HG03060 (cell line): ENCODE data around the gene MAP3K6.

Source experiments
- ATAC-seq: cut with Tn5 transposase; IDR thresholded peaks from one replicate; pipeline ENCODE4 v1.9.1; 2021; ENCODE audit warnings: low read depth, moderate number of reproducible peaks; ENCODE audit not compliant: unreplicated experiment

Gene MAP3K6

DNA sequence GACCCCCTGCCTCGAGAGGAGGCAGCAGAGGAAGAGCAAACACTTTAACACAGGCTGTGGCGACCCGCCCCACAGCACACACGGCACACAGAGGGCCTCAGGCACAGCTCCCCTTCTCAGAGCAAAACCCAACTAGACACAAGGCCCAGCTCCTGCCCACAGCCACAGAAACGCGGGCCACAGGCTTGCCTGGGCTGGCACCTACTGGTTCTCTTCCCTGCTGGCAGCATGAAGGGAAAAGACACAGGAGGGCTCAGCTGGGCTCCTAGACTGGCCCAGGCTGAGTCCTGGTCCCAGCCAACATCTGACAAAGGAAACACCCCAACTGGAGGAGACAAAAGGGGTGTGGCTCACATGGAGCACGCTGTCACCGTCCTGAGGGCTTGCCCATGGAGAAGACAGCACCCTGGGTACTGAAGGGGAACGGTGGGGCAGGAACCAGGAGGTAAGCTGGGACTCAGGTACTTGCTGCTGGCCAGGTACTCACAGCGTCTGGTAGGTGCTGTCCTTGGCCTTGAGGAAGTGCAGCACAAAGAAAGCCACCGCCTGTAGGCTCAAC, 12.9 kb upstream of the MAP3K6 start:
- no peak for ATAC-seq

DNA sequence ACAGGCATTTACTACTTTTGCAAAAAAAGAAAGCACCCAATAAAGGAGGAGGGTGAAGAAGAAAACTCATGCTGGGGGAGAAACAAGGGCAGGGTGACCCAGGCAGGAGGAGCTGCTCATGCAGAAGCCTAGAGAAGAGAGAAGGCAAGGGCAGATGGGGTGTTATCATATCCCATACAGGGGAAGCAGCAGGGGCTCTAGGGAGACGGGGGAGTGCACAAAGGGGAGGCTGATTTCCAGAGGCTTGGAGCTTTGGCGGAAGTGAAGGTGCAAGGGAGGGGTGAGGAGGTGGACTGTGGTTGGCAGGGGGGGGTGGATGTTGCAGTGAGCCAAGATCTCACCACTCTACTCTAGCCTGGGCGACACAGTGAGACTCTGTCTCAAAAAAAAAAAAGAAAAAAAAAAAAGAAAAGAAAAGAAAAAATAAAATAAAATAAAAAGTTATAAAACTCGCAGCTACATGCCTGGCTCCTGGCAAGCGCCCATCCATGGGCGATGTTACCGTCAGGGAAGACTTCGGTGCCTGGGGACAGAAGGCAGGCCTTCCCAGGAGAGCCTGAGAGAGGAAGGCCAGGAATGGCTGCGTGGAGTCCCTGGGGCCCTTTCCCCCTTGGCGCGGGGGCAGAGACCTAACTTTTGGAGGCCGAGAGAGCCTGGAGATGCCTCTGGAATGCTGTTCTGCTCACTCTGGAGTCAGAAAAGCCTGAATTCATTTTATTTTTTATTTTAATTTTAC, 11.2 kb upstream of the MAP3K6 start:
- ATAC-seq, result no peak

DNA sequence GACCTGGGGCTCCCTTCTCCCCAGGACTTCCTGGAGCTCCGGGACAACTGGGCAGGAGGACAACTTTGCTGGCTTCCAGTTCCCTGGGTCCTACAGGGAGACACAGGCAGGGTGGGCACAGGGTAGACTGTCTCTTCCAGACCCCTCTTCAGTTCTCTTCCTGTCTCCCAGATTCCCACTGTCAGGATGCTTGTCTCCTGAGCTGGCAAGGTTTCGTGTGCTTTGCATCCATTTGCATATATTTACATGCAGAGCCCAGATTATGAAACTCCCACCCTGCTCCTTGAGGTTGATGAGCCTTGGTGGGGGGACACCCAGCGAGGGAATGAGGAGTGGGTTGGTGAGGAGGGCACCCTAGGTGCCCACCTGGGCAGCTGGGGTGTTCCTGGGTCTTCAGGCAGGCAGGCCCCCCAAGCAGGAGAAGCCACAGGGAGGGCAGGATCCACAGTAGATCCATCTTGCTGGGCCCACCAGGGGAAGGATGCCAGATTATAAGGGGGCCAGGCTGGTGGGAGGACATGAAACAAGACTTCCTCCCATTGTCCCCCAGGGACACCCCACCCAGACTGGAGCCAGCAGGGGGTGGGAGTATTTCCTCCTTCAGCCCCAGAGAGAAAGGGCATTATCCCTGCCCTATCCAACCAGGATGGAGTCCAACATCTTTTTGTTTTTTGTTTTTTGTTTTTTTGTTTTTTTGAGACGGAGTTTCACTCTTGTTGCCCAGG, 7.8 kb upstream of the MAP3K6 start, which contains the start of gene FCN3:
Gene FCN3, minus strand, starts transcription at position 463 of the 725 bp plus-strand sequence. Its CDS starts 6 bp downstream, at position 457.
- ATAC-seq, result no peak

DNA sequence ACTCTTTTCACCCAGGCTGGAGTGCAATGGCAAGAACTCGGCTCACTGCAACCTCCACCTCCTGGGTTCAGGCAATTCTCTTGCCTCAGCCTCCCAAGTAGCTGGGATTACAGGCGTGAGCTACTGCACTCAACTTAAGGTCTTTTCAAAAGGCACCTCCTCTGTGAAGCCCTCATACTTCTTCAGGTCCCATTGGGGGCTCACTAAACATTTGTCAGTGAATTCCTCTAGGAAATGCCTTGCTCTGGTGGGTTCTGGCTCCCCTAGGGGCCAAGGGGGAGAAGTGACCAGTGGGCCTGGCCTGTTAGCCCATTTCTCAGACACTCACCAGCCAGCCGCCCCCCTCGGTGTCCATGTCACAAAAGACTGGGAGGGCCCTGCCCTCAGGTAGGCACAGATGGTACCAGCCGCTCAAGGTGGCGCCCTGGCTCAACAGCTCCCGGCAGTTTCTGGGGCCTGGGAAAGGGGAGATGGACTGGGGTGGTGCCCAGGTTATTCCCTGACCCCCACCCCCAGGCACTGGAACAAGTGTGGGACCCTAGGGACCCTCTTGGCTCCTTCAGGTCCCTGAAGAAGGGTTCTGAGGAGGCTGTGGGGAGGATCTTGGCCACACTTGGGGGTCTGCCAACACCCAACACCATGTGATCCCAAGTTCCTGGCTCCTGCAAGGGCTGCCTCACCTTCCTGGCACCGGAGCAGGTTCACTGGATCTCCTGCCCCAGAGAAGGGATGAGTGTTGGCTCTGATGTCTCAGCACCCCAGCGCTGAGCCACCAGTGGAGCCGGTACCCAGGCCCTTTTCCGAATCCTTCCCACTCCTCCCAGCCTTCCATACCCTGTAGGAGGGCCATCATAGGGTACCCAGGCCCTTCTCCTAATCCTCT, 6.3 kb upstream of the MAP3K6 start:
- no peak for ATAC-seq

DNA sequence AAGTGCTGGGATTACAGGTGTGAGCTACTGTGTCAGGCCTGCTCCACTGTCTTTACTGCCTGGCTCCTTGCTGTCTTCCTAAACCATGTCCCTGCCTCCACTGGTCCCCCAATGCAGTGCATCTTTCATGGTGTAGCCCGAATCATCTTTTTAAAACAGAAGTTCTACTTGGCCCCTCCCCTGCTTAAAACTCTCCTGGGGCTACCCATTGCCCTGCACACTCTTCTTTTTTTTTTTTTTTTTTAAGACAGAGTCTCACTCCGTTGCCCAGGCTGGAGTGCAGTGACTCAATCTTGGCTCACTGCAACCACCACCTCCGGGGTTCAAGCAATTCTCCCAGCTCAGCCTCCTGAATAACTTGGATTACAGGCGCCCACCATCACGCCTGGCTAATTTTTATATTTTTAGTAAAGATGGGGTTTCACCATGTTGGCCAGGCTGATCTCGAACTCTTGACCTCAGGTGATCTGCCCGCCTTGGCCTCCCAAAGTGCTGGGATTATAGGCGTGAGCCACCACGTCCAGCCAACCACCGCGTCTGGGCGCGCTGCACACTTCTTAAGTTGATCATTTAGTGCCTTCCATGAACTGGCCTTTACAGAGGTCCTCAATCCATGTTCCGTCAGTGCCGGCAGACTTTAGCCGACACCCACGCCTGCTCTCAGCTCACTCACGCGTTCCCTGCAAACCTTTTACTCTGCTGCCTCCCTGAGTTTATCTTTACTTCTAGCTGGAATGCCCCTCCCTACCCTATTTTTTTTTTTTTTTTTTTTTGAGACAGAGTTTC, 5.5 kb upstream of the MAP3K6 start:
- no peak for ATAC-seq

DNA sequence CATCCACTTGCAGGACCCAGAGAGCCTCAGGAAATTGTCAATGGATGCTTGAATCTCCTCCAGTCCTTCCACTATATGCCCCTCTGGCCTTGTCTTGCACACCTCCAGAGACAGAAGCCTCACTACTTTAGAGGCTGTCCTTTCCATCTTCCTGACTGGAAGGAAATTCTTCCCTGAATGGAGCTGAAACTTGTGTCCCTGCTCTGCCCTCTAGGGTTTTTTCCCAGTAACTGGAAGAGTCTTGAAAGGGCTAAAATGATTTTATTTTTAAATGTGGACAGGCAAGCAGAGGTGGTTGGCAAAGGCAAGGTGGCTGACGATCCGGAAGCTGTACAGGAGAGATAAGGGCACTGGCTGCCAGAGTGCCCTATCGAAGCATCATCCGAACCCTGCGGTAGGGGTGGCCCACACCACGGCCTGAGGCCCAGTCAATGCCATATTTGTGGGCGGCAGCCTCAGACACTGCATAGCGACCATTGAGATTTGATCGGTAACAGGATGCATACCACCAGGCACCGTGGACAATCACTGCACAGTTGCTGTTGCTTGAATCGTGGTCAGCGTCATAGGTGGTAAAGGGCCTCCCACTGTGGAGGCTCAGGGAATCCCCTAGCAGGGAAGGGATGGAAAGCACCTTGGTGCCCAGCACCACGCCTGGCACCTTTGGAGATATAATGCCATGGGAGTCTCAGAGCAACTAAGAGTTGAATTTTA, 2.3 kb upstream of the MAP3K6 start:
- no peak for ATAC-seq

DNA sequence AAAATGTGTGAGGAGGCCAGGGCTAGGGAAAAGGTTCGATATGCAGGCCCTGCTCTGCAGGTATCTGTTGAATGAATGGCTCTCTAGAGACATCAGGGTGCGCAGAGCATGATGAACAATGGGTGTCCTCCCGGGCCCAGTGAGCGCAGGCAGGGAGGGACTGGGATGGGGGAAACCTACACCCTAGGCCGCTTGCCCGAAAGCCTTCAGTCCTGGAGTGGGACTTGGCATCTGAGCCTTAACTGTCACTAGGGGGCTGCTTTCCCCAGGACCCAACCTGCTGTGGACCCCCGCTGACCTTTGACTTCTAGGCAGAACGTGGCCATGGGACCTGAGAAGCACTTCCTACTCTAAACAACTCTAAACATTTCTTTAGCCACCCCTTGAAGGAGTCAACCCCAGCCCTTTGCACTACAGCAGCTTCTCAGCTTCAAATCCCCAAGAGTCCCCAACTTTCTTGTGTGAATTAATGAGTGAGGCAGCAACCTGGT, 444 bp upstream of the MAP3K6 start:
- ATAC-seq, result no peak

DNA sequence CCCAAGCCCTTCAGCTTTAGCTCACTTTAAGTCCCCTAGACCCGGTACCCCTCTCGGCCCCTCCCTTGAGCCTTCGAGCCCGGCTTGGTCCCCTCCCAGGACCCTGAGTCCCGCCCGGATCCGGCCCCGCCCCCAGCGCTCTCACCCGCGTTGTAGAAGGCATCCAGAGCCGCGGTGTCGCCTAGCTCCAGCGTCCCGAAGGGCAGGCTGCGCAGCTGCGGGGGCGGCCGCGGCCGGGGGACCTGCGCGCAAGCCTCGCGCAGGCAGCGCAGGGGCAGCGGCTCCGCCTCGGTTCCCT, 699 bp downstream of the MAP3K6 start:
- no peak for ATAC-seq

DNA sequence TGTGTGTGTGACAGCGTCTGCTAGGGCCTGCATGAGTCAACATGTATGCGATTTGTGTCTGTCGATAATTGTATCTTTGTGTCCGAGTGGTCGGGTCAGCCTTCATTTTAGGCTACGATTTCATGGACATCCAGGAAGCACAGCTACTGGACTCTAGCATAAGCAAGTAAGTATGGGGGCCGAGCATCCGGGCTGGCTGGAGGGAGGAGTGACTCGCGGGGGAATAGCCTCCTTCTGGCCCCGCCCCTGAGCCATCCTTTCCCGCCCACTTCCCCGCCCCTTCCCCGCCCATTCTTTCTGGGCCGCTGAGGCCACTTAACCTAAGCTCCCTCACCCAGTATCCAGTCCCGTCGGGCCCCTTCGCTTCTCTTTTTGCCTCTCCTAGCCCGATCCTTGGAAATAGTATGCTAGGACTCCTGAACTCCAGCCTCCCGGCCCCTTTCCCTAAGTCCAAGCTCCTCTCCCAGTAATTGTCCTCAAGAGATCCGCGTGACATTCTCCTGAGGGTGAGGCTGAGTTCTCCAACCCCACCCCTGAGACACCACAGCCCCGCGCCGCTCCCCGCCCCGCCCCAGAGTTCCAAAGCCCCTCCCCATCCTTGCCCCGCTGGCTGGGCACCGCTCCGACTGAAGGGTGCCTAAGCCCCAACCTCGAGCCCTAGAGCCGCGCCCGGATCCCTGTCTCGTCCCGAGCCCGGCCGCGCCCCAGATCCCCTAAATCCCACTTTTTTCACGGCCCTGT, 1.2 kb downstream of the MAP3K6 start:
- ATAC-seq, result no peak

DNA sequence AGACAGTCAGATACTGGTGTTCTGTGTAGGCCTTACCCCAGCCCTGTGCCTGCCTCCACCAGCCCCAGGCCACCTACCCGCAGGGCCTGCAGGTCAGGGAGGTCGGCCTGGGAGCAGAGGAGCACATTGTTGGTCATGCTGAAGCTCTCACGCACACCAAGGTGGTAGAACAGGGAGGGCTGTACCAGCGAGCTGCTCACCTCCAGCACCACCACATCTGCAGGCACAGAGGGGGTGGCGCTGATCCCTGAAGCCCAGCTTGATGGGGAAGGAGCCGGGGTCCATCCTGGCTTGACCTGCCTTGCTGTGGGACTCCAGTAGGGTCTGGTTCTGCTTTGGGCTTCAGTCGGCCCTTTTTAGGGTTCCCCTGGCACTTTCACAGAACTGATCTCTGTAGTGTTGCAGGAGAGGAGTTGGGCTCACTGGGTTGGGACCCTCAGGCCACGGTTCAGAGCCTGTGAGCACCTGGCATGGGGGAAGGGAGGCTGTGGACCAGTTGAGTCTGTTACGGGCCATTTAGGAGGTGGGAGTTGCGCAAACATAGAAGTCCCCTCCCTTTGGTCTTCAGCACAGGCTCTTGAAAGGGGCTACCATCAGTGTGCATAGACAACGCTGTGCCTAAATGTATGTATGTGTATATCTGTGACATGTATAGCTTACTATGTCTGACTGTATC, 1.9 kb downstream of the MAP3K6 start:
- ATAC-seq, result no peak

DNA sequence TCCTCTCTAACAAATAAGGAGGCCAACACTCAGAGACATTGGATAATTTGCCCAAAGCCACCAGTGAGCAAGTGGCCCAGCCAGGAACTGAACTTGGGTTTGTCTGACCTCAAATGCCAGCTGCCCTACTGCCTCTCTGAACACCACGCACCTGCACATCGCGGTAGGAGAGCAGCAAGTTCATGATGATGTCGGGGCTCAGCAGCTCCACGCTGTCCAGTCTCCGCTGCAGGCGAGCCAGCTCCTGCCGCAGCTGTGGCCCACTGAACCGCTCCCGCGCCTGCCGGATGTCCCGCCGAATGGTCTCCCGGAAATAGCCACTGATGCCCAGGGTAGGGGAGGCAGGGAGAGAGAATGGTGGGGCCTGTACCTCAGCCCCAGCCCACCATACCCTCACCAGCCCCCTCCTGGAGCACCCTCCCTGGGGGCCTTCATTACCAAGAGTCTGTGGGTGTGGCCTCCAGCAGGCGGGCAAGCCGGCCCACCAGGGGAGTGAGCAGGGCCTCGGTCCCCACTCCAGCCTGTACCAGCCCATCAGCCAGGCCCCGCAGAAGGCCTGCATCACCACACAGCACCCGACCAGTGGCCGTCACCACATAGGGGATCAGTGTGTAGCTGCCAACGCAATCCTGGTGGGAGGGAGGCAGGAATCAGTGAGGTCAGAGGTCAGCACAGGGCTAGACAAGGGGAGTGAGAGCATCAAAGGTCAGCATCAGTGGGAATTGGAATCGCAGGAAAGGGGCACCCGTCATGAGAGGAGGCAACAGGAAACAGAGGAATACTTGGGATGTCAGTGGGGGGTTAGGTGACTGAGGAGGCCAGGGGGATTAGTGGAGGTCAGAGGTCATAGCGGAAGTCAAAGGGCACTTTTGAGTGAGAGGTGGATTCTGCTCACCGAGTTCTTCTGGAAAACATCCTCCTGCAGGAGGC, 2.7 kb downstream of the MAP3K6 start:
- ATAC-seq, result no peak

DNA sequence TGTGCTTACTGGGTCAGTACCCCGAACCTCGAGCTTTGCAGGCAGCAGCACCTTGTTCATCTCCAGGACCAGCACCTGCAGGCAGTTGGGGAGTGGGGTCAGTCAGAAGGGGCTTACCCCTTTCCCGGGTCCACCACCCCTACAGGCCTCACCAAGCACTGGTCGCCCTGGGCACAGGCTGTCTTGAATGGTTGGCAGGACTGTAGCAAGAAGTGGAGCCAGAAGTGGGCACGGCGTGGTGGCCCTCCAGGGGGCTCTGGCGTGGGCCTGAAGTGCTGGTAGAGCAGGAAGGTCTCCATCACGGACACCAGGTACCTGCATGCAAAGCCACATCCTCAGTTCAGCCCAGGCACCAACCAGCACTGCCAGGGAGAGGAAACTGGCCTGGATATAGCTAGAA, 5.2 kb downstream of the MAP3K6 start:
- ATAC-seq, result no peak

DNA sequence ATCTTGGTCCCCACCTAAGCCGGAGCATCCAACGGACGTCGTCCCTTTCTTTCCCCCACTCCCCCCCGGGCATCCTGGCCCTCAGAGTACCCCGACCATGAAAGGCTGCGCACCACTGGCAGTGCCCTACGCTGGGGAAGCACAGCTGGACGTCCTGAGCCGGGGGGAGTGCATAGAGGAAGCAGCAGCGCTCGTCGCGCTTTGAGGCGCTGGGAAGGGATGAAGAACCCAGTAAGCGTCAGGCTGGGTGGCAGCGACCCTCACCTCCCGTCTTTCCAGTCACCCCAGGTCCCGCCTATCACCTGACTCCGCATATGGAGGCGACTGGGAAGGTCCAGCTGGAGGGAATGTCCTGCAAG, 5.7 kb downstream of the MAP3K6 start:
- ATAC-seq, result no peak

DNA sequence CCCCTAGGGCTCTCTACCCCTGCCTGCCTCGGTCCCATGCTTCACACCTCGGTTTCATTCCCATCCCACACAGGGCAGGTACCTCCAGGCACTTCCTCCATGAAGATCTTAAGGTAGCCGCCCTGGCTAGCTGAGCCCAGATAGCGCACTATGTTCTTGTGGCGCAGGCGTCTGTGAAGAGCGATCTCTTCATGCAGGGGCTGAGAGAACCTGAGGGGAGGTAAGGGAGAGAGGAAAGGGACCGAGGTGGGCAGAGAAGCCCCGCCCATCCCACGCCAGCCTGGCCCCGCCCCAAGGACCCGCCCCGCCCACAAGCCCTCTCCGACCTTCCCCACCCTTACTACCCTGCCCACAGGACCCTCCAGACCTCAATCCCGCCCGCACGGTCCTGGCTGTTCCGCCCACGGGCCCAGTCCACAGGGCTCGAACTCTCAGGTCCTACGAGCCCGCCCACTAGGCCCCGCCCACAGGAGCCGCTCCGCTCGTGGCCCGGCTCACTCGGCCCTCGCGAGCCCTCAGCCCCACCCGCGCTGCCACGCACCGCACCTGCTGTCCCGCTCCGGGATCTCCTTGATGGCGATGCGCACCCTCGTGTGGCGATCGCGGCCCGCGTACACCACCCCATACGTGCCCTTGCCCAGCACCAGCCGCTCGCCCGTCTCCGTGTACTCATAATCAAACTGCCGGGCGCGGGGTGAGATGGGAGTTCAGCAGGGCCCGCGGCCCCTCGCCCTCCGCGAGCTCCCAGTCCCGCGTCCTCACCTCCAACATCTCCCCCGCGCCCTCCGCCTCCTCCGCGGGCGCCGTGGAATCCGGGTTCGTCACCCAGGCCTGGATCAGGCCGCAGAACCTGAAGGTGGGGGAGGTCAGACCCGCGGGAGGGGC, 6.4 kb downstream of the MAP3K6 start:
- no peak for ATAC-seq

DNA sequence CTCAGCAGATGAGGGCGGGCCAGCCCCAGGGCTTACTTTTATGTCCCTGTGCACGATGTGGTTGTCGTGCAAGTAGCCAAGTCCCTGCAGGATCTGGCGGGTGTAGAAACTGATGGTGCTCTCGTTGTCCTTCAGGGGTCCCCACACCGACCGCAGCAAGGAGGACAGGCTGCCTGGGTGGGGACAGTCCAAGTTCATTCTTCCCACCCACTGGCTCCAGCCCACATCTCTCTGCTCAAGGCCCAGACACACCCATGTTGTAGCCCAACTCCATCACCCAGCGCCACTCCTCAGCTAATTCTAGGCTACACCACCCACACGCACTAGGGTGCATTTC, 7.0 kb downstream of the MAP3K6 start:
- ATAC-seq, result no peak

DNA sequence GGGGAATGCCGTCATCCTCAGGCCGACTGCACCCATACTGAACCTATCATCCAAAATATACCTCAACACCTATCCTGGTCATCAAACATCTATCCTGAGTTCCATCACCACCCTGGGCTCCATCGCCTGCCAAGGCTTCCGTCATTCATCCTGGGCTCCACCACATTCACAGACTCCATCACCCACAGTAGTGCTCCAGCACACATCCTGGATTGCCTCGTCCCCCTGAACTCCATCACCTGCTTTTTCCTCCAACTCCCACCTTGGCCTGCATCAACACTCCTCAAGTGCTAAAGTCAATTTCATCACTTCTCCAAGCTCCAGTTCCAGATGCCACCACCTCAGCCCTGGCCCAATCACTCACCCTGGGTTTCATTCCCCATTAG, 7.8 kb downstream of the MAP3K6 start:
- no peak for ATAC-seq
